Bronchial epithelial cell (primary cell): ENCODE data around the gene AGAP3. TPM values are rescaled to one million over a fixed set of nuclear protein-coding genes. Genes with fewer than 3 reads are reported as not detected.

Experiments used
- DNase-seq: peaks from one replicate; pipeline ENCODE4 v3.0.0-alpha.2; 2010; ENCODE audit warnings: low read depth
- FAIRE-seq: peaks from 2 replicates; lab custom pipeline; 2011; peaks lifted over from hg19 to GRCh38; lab: Jason Lieb, UNC
- H3K27me3 ChIP-seq: 2 replicates; pipeline ENCODE4 v1.5.1; 2011; ENCODE audit warnings: low read length; ENCODE audit not compliant: control insufficient read depth, insufficient read depth
- H3K36me3 ChIP-seq: 2 replicates; pipeline ENCODE4 v1.5.1; 2011; ENCODE audit warnings: low read length; ENCODE audit not compliant: control insufficient read depth, insufficient read depth
- H3K4me3 ChIP-seq: 2 replicates; pipeline ENCODE4 v1.5.1; 2011; ENCODE audit warnings: mild to moderate bottlenecking, low read depth, low read length, control low read depth
- total RNA-seq: library from RNA; depleted of rRNA; stranded (reverse); fragments of >200 nt; gene quantifications from 2 replicates; pipeline ENCODE4 v1.2.1, GENCODE V29; 2014
- TF ChIP-seq, protein P1 (sequence below): IDR thresholded peaks from 2 replicates; pipeline ENCODE4 v1.5.1; 2011; ENCODE audit warnings: mild to moderate bottlenecking, moderate library complexity, low read length, control low read depth, inconsistent platforms; ENCODE audit not compliant: insufficient read depth, severe bottlenecking

AGAP3 gene
- total RNA-seq, 1 donor from 2014 or later = 52.7 TPM

GRCh38 chr7:151083071-151083823 is 3.0 kb upstream of the AGAP3 start, which contains the start of gene TMUB1:
TMUB1 (minus strand) TSS chr7:151083493; CDS start chr7:151082563, 930 bp downstream.
- no peak for DNase-seq
- peak within 1 kb of the TSS; percentile 72 for H3K4me3 ChIP-seq
- H3K27me3 ChIP-seq = no peaks in the 10 kb centered on the region
- TF ChIP-seq, protein P1, sequence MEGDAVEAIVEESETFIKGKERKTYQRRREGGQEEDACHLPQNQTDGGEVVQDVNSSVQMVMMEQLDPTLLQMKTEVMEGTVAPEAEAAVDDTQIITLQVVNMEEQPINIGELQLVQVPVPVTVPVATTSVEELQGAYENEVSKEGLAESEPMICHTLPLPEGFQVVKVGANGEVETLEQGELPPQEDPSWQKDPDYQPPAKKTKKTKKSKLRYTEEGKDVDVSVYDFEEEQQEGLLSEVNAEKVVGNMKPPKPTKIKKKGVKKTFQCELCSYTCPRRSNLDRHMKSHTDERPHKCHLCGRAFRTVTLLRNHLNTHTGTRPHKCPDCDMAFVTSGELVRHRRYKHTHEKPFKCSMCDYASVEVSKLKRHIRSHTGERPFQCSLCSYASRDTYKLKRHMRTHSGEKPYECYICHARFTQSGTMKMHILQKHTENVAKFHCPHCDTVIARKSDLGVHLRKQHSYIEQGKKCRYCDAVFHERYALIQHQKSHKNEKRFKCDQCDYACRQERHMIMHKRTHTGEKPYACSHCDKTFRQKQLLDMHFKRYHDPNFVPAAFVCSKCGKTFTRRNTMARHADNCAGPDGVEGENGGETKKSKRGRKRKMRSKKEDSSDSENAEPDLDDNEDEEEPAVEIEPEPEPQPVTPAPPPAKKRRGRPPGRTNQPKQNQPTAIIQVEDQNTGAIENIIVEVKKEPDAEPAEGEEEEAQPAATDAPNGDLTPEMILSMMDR = no peak
- H3K36me3 ChIP-seq = peaks cover 6% of the 10 kb centered on the region
- FAIRE-seq = no peak

- H3K27me3 ChIP-seq = no peaks in the 10 kb centered on the region
- TF ChIP-seq, protein P1 = no peak
- H3K4me3 ChIP-seq = peak overlapping the region; percentile 72
- peaks cover 5% of the 10 kb centered on the region for H3K36me3 ChIP-seq
- no peak for FAIRE-seq
- DNase-seq = no peak
These were observed 2.5 kb upstream of the AGAP3 start for GRCh38 chr7:151083824-151084160.

DNA sequence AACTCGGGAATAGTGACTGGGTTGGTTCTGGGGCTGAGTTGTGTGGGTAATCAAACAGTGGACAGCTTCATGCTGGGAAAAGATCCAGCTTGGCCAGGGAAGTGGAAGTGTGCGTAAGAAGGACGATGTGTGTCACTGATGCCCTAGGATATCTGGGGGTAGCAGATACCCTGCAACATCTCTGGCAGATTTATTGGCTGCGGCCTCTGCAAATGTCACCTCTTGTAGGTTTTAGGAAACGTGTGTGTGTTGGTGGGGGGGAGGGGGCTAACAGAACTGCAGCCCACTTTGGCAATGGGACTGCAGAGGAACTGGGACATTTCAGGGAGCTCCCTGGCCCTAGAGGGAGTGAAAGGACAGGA is 965 bp upstream of the AGAP3 start:
- H3K4me3 ChIP-seq = no peak overlapping the region
- TF ChIP-seq, protein P1 = no peak
- FAIRE-seq (no peak), DNase-seq (no peak)
- H3K36me3 ChIP-seq = peaks cover 2% of the 10 kb centered on the region
- H3K27me3 ChIP-seq = no peaks in the 10 kb centered on the region

GRCh38 chr7:151086802-151087244 is 548 bp downstream of the AGAP3 start:
- TF ChIP-seq, protein P1 = no peak
- Histone ChIP-seq H3K36me3 (no peaks in the 10 kb centered on the region), H3K27me3 (no peaks in the 10 kb centered on the region), H3K4me3 (peak overlapping the region; percentile 74)
- DNase-seq (no peak), FAIRE-seq (no peak)

DNA sequence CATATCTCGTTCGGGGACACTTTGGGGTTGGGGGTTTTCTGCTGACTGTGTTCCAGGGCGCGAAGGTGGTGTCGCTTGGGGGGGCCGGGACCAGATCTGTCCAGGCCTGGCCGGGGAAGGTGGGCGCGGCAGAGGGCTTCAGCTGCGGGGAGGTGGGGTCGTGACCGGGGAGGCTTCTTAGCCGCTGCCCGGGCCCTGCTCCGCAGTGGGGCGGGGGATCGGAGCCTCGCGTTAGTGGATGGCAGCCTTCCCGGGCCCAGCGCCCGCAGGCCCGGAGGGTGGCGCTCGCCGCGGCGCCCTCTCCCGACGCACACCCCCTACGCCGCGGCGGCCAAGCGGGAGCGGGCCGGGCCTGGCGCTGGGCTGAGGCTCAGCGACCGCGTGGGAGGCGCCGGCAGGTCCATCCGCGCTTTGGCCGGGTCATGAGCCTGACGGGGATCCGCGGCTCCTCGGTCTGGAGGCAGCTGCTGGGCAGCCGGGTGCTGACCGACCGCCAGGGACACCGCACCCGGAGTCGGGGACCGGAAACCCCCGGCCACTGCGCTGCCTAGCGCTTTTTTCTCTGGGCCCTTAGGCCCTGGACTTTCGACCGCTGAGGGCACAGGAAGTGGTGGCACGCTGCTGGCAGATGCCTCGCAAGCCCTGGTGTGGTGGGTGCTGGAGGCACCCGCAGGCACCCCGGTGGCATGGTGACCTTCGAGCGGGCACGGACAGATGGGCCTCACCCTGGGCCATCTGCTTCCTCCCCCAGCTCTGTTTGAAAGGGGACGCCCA is 1.2 kb downstream of the AGAP3 start:
- TF ChIP-seq, protein P1 = peak; percentile 57
- peaks cover 1% of the 10 kb centered on the region for H3K36me3 ChIP-seq
- H3K27me3 ChIP-seq = no peaks in the 10 kb centered on the region
- H3K4me3 ChIP-seq = peak overlapping the region; percentile 74
- DNase-seq = no peak
- FAIRE-seq = no peak
